Activated CD4-positive, alpha-beta T cell treated with anti-CD3 and anti-CD28 coated beads, Interleukin-2, amount 10 ng/mL, durations not matched to agents 7 days and 5 days (primary cell): Measurements from ENCODE around the gene PNISR. TPM values are rescaled to one million over a fixed set of nuclear protein-coding genes. Genes with fewer than 3 reads are reported as not detected.

Source experiments
- CTCF ChIA-PET: fragments of 350-600 bp; sonication (Branson Sonifier 250); formaldehyde crosslinking; loops from one replicate; lab custom pipeline; 2021; ENCODE audit warnings: antibody characterized with exemption; lab: Charles Lee
- POLR2A ChIA-PET: fragments of 350-600 bp; sonication (Branson Sonifier 250); formaldehyde crosslinking; loops from one replicate; lab custom pipeline; 2021; ENCODE audit warnings: antibody characterized with exemption; lab: Charles Lee
- DNase-seq: peaks from one replicate; pipeline ENCODE4 v3.0.0-alpha.2; 2020
- H3K27ac Mint-ChIP-seq: one replicate; pipeline ENCODE4 v1.8.0; 2021; ENCODE audit warnings: mild to moderate bottlenecking, moderate library complexity, mixed read lengths
- H3K27me3 Mint-ChIP-seq: one replicate; pipeline ENCODE4 v1.8.0; 2021; ENCODE audit warnings: mixed read lengths
- H3K36me3 Mint-ChIP-seq: one replicate; pipeline ENCODE4 v1.8.0; 2021; ENCODE audit warnings: low read depth, mixed read lengths
- H3K4me1 Mint-ChIP-seq: one replicate; pipeline ENCODE4 v1.8.0; 2021; ENCODE audit warnings: mixed read lengths
- H3K4me3 Mint-ChIP-seq: one replicate; pipeline ENCODE4 v1.8.0; 2021; ENCODE audit warnings: mild to moderate bottlenecking, moderate library complexity, mixed read lengths
- H3K9me3 Mint-ChIP-seq: one replicate; pipeline ENCODE4 v1.8.0; 2021; ENCODE audit warnings: mixed read lengths
- total RNA-seq, 2 experiments: library from RNA; stranded (reverse); gene quantifications; one replicate each; pipeline ENCODE4 v1.2.3, GENCODE V29; 2021

Gene PNISR
- total RNA-seq, 2 experiments from 2014 or later, result 138 to 143 TPM

DNA sequence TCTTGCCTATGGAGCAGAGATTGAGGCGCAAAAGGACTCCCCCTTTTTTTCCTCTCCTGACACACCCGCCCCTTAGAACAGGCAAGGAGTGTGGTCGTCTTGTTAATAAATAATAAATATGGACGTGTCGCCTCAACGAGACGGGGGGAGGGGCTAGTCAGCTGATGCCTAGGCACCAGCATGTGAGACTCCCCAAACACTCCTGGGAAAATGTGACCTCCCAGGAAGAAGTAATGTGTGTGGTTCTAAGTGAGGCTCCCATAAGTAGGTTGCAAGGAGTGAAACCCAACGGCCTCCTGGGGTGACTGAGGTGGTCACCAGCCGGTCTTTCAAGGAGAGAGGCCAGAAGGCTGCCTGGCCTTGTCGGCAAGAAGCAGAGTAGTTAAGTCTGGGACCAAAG is 74.5 kb downstream of the PNISR start:
- no peaks in the 10 kb centered on the region for H3K36me3 Mint-ChIP-seq
- ChIA-PET CTCF (no interaction called here), POLR2A (no interaction called here)
- peaks cover 67% of the 10 kb centered on the region for H3K27me3 Mint-ChIP-seq
- no peak for DNase-seq
- no peaks in the 10 kb centered on the region for H3K9me3 Mint-ChIP-seq
- peaks cover 6% of the 10 kb centered on the region for H3K4me1 Mint-ChIP-seq
- H3K27ac Mint-ChIP-seq, result no peak overlapping the region
- no peak overlapping the region for H3K4me3 Mint-ChIP-seq

DNA sequence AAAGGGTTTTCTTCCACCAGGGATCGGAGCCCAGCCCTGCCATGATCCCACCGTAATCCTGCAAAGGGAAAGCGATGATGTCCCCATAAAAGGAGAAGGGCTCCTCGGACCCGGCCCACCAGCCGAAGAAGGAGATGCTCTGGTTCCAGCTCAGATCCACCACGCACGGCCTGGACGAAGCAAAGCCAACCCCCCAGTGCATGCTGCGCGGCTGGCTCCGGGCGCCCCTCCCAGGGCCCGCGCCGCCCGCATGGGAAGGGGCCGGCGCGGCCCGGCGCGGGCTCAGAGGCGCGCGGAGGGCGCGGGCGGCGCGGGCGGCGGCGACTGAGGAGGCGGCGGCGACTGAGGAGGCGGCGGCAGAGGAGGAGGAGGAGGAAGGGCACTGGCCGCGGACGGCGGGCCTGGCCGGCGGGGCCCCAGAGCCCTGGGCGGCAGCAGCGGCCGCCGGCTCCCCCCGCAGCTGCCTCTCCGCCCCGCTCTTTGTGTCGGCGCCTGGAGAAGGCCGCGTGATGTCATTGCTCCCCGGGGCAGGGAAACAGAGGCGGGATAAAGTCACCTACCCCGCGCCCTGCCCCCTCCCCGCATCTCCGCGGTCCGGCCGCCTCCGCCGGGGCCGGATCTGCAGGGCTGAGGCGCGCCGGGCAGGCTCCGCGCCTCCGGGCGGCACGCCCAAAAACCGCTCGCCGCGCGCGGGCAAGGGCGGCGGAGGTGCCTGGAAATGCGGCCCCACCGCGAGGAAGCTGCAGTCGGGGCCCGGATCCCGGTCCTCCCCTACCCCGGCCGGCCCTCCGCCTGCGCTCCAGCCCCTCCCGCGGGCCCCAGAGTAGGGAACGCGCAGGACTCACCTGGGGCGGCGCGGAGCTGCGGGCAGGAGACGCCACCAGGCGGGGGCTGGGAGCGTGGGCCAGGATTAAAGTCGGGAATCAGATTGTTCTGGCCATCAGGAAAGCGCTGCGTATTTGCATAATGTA is 75.7 kb downstream of the PNISR start, which contains the start of gene FAXC:
Gene FAXC, minus strand, starts transcription at position 504 of the 971 bp plus-strand sequence. Its CDS starts 302 bp downstream, at position 202.
- Mint-ChIP-seq H3K36me3 (no peaks in the 10 kb centered on the region), H3K27me3 (peaks cover 69% of the 10 kb centered on the region), H3K9me3 (no peaks in the 10 kb centered on the region), H3K27ac (no peak within 1 kb of the TSS), H3K4me1 (peaks cover 6% of the 10 kb centered on the region), H3K4me3 (peak within 1 kb of the TSS; percentile 51)
- ChIA-PET POLR2A (no interaction called here), CTCF (interaction anchor here (1.3 kb wide), 1 partner anchor 12 kb away, joined by 3 read pairs; no protein-coding TSS in a partner anchor)
- peak; percentile 6 for DNase-seq

- Mint-ChIP-seq H3K27me3 (peaks cover 71% of the 10 kb centered on the region), H3K36me3 (no peaks in the 10 kb centered on the region), H3K9me3 (no peaks in the 10 kb centered on the region), H3K4me3 (peak overlapping the region; percentile 51), H3K27ac (no peak overlapping the region), H3K4me1 (peaks cover 9% of the 10 kb centered on the region)
- CTCF ChIA-PET, result interaction anchor here (1.1 to 1.3 kb wide), 4 partner anchors 10 to 18 kb away, joined by 3 to 5 read pairs (median 4); no protein-coding TSS in a partner anchor
- DNase-seq, result no peak
- POLR2A ChIA-PET, result no interaction called here
Observed at GRCh38 chr6:99348288-99349170, 76.6 kb downstream of the PNISR start.

Other genes with a start within 250 kb of the PNISR start
- under 1 TPM in 1 of 2 experiments, not detected in 1; 0.07 TPM for gene FAXC, start 75.6 kb downstream of the PNISR start, total RNA-seq
- gene COQ3, start 31.1 kb downstream of the PNISR start, total RNA-seq, result 1 to 10 TPM; 8.2 to 8.3 TPM
- 10 to 100 TPM in 1 of 2 experiments, 1 to 10 TPM in 1; 7.3 to 10.8 TPM for gene USP45, start 90.1 kb upstream of the PNISR start, total RNA-seq
- 10 to 100 TPM; 29.3 to 34.8 TPM for gene CCNC, start 143.4 kb upstream of the PNISR start, total RNA-seq
- gene PRDM13, start 181.5 kb upstream of the PNISR start, total RNA-seq, result not detected